B cell (primary cell): ENCODE results near the gene CTCF. TPM values are rescaled to one million over a fixed set of nuclear protein-coding genes. Genes with fewer than 3 reads are reported as not detected.

Experiments used
- ATAC-seq: fragments of 200-7000 bp; cut with Tn5 transposase; one replicate; pipeline ENCODE4 v1.10.0; 2021; ENCODE audit warnings: low read depth, mild to moderate bottlenecking, moderate number of reproducible peaks, moderate library complexity
- CTCF ChIA-PET: fragments of 350-600 bp; sonication (Branson Sonifier 250); formaldehyde crosslinking; loops from one replicate; lab custom pipeline; 2021; ENCODE audit warnings: antibody characterized with exemption, inconsistent platforms; lab: Charles Lee
- POLR2A ChIA-PET: fragments of 350-600 bp; sonication (Branson Sonifier 250); formaldehyde crosslinking; loops from one replicate; lab custom pipeline; 2021; ENCODE audit warnings: antibody characterized with exemption; lab: Charles Lee
- DNase-seq: peaks from one replicate; pipeline ENCODE4 v3.0.0; 2013
- H2AFZ ChIP-seq: 2 replicates; pipeline ENCODE4 v1.6.1; 2012; ENCODE audit warnings: mild to moderate bottlenecking, low read depth, low read length; ENCODE audit not compliant: insufficient read depth, poor library complexity, severe bottlenecking
- H3K27ac ChIP-seq, 2 donors: 1 replicate in 1 of 2; 2 replicates in 1 of 2; pipeline ENCODE4 v1.5.1; 2012 to 2013; ENCODE audit warnings: low read length in 2 of 2, mild to moderate bottlenecking in 2 of 2, moderate library complexity in 1 of 2
- H3K27me3 ChIP-seq, 4 experiments: fragments of 200-600 bp in 1 of 4; sonication (generic) in 1 of 4; replicated peaks in 1 of 4; 1 replicate in 2 of 4; 2 replicates in 2 of 4; pipeline versions ENCODE4 v1.6.1 to v1.7.0; 2013 to 2016; ENCODE audit warnings: low read length in 3 of 4, mild to moderate bottlenecking in 2 of 4, mixed read lengths in 1 of 4, moderate library complexity in 1 of 4; ENCODE audit not compliant: insufficient read depth in 4 of 4, control insufficient read depth in 3 of 4; ENCODE audit errors: control extremely low read depth in 1 of 4
- H3K36me3 ChIP-seq, 2 experiments: replicated peaks in 1 of 2; 1 replicate in 1 of 2; 2 replicates in 1 of 2; pipeline versions ENCODE4 v1.6.1 to v1.7.1; 2013; ENCODE audit warnings: low read length in 1 of 2; ENCODE audit not compliant: insufficient read depth in 2 of 2, control insufficient read depth in 1 of 2; ENCODE audit errors: control extremely low read depth in 1 of 2, extremely low read depth in 1 of 2
- H3K4me1 ChIP-seq, 2 donors: fragments of 200-600 bp in 1 of 2; sonication (generic) in 1 of 2; 1 replicate in 1 of 2; 2 replicates in 1 of 2; pipeline versions ENCODE4 v1.5.1 to v1.6.1; 2013 to 2017; ENCODE audit warnings: low read length in 2 of 2; ENCODE audit not compliant: control insufficient read depth in 2 of 2, insufficient read depth in 2 of 2
- H3K4me2 ChIP-seq: replicated peaks from 2 replicates; pipeline ENCODE3; 2012; ENCODE audit warnings: mild to moderate bottlenecking, low read depth, low read length; ENCODE audit not compliant: poor library complexity, severe bottlenecking
- H3K4me3 ChIP-seq, 5 experiments: fragments of 200-600 bp in 1 of 5; sonication (generic) in 1 of 5; 1 replicate in 3 of 5; 2 replicates in 2 of 5; pipeline versions ENCODE4 v1.5.1 to v1.7.0; 2011 to 2016; ENCODE audit warnings: low read length in 4 of 5, mild to moderate bottlenecking in 4 of 5, low read depth in 2 of 5, control low read depth in 1 of 5, moderate library complexity in 1 of 5; ENCODE audit not compliant: insufficient read depth in 1 of 5; ENCODE audit errors: control extremely low read depth in 1 of 5, extremely low read depth in 1 of 5
- H3K79me2 ChIP-seq: fragments of 200-600 bp; sonication (generic); one replicate; pipeline ENCODE4 v1.6.0; 2016; ENCODE audit warnings: low read length; ENCODE audit not compliant: control insufficient read depth, insufficient read depth
- H3K9ac ChIP-seq: fragments of 200-600 bp; sonication (generic); 2 replicates; pipeline ENCODE4 v1.6.1; 2017; ENCODE audit warnings: mild to moderate bottlenecking, low read length, moderate library complexity
- H3K9me3 ChIP-seq, 3 donors: one replicate each; pipeline versions ENCODE4 v1.6.1 to v1.7.1; 2013; ENCODE audit warnings: low read length in 2 of 3; ENCODE audit not compliant: control insufficient read depth in 2 of 3, insufficient read depth in 1 of 3; ENCODE audit errors: control extremely low read depth in 1 of 3
- H4K20me1 ChIP-seq: 2 replicates; pipeline ENCODE4 v1.6.0; 2012; ENCODE audit warnings: mild to moderate bottlenecking, low read length; ENCODE audit not compliant: insufficient read depth, control insufficient read depth, poor library complexity, severe bottlenecking
- H3K27ac Mint-ChIP-seq: one replicate; pipeline ENCODE4 v1.8.0; 2021; ENCODE audit warnings: mixed read lengths
- H3K27me3 Mint-ChIP-seq: one replicate; pipeline ENCODE4 v1.8.0; 2021; ENCODE audit warnings: mixed read lengths
- H3K4me1 Mint-ChIP-seq: one replicate; pipeline ENCODE4 v1.8.0; 2021; ENCODE audit warnings: mixed read lengths
- H3K4me3 Mint-ChIP-seq: one replicate; pipeline ENCODE4 v1.8.0; 2021; ENCODE audit warnings: mixed read lengths
- H3K9me3 Mint-ChIP-seq: one replicate; pipeline ENCODE4 v1.8.0; 2022; ENCODE audit warnings: mixed read lengths; ENCODE audit not compliant: insufficient read depth
- CTCF ChIP-seq: fragments of 200-600 bp; IDR thresholded peaks from one replicate; pipeline ENCODE4 v1.8.0; 2022; ENCODE audit warnings: antibody characterized with exemption, mild to moderate bottlenecking
- EZH2 ChIP-seq: IDR thresholded peaks from 2 replicates; pipeline ENCODE4 v1.6.1; 2012; ENCODE audit warnings: borderline replicate concordance, low read depth, mild to moderate bottlenecking, moderate library complexity, low read length; ENCODE audit not compliant: insufficient read depth, poor library complexity, severe bottlenecking
- WGBS: methylation state at CpG from one replicate; pipeline ENCODE4 v1.1.5; 2013; ENCODE audit warnings: missing lambda C conversion rate; ENCODE audit not compliant: insufficient coverage; 5-methylcytosine and 5-hydroxymethylcytosine counted together
- intact Hi-C: fragments of 100-400 bp; cut with micrococcal nuclease; formaldehyde crosslinking; loops from one replicate; pipeline ENCODE4 v1.10.0; 2022
- polyA plus RNA-seq: library from polyadenylated mRNA; depleted of rRNA; stranded (reverse); fragments of >200 nt; gene quantifications from 2 replicates; pipeline ENCODE4 v1.2.3, GENCODE V29; 2012
- total RNA-seq, 2 donors: library from RNA; stranded (reverse); fragments of 120-200 nt in 1 of 2; gene quantifications; 1 replicate in 1 of 2; 2 replicates in 1 of 2; pipeline versions ENCODE4 v1.2.3 to v1.2.4, GENCODE V29; 2013 to 2022

The CTCF gene
- total and polyA plus RNA-seq, 2 donors (not counting 1 experiment from before 2014, with no cell fraction given), result 42.7 to 78.4 TPM

- H3K9me3 Mint-ChIP-seq, result no peaks in the 10 kb centered on the region
- TF ChIP-seq CTCF (no peak), EZH2 (no peak)
- H3K4me3 Mint-ChIP-seq, result no peak overlapping the region
- Histone ChIP-seq H2AFZ (no peak overlapping the region), H3K27me3 (no peaks in the 10 kb centered on the region), H3K79me2 (no peaks in the 10 kb centered on the region), H3K4me2 (no peak overlapping the region), H3K9ac (no peak overlapping the region), H3K4me1 (peaks cover 7 to 17% of the 10 kb centered on the region in 2 donors), H3K36me3 (no peaks in the 10 kb centered on the region), H4K20me1 (no peaks in the 10 kb centered on the region), H3K9me3 (no peaks in the 10 kb centered on the region), H3K27ac (no peak overlapping the region), H3K4me3 (no peak overlapping the region)
- ATAC-seq (no peak), DNase-seq (no peak)
- WGBS, result 100% methylated on average over 3 of the region's 7 CpGs
- no peaks in the 10 kb centered on the region for H3K27me3 Mint-ChIP-seq
- no peak overlapping the region for H3K27ac Mint-ChIP-seq
- POLR2A ChIA-PET, result no interaction called here
- CTCF ChIA-PET, result interaction anchor here (1.7 kb wide), 2 partner anchors 141 to 285 kb away, joined by 3 to 5 read pairs; no protein-coding TSS in a partner anchor
- intact Hi-C loops, result no loop called here
- peaks cover 21% of the 10 kb centered on the region for H3K4me1 Mint-ChIP-seq
These were observed 113.7 kb downstream of the CTCF start for GRCh38 chr16:67675999-67676398.

DNA sequence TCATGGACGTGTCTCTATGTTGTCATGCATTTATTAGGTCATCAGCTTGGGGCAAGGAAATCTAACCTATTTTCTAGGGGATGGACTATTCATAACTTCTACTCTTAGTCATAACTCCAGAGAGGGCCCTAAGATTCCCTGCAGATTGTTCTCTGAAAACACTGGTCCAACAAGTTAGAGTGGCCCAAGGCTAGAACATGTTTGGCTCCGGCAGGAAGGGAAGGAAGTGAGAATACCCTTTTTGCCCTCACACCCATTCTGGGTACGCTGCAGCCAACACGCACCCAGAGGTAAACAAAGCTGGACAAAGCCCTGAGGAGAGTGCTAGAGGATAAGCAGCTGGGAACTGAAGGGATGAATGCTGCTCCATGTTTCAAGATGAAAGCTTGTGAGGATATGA, 114.2 kb downstream of the CTCF start:
- H3K4me1 Mint-ChIP-seq, result peaks cover 21% of the 10 kb centered on the region
- no peak overlapping the region for H3K4me3 Mint-ChIP-seq
- H3K27me3 Mint-ChIP-seq, result no peaks in the 10 kb centered on the region
- H3K9me3 ChIP-seq, result no peaks in the 10 kb centered on the region
- H3K4me1 ChIP-seq, result peaks cover 7 to 17% of the 10 kb centered on the region in 2 donors
- TF ChIP-seq CTCF, result no peak
- no peak for TF ChIP-seq EZH2
- H3K27ac ChIP-seq, result no peak overlapping the region
- H3K79me2 ChIP-seq, result no peaks in the 10 kb centered on the region
- no peak overlapping the region for H2AFZ ChIP-seq
- DNase-seq, result no peak
- no peak for ATAC-seq
- intact Hi-C loops, result no loop called here
- H3K9me3 Mint-ChIP-seq, result no peaks in the 10 kb centered on the region
- ChIA-PET POLR2A (no interaction called here), CTCF (interaction anchor here (0.9 to 1.7 kb wide), 6 partner anchors 131 to 364 kb away, joined by 3 to 5 read pairs (median 3); partner anchors contain the start of genes NRN1L and TSNAXIP1)
- no peak overlapping the region for H3K4me3 ChIP-seq
- H3K27ac Mint-ChIP-seq, result no peak overlapping the region
- H3K4me2 ChIP-seq, result no peak overlapping the region
- H3K36me3 ChIP-seq, result no peaks in the 10 kb centered on the region
- no peaks in the 10 kb centered on the region for H4K20me1 ChIP-seq
- 90% methylated on average over 2 of the region's 4 CpGs for WGBS
- H3K27me3 ChIP-seq, result no peaks in the 10 kb centered on the region
- H3K9ac ChIP-seq, result no peak overlapping the region
